ENCODE data around the gene ZNF831.

ZNF831 gene

GRCh38 chr20:59163631-59164530, at the start of gene ZNF831:
Gene ZNF831, plus strand, starts transcription at chr20:59163821. Its CDS starts 27,199 bp downstream, at chr20:59191020.
- no peak within 1 kb of the TSS for H3K4me3 ChIP-seq (ENCODE audit: low read depth, low read length)

- H3K4me3 ChIP-seq (ENCODE audit: low read depth, low read length): no peak overlapping the region
These were observed 46.1 kb upstream of the ZNF831 start for GRCh38 chr20:59117526-59117925.

GRCh38 chr20:59118855-59119254, 44.8 kb upstream of the ZNF831 start:
- no peak overlapping the region for H3K4me3 ChIP-seq (ENCODE audit: low read depth, low read length)

- no peak overlapping the region for H3K4me3 ChIP-seq (ENCODE audit: low read depth, low read length)
These were observed 43.1 kb upstream of the ZNF831 start for GRCh38 chr20:59120491-59120890.

- no peak overlapping the region for H3K4me3 ChIP-seq (ENCODE audit: low read depth, low read length)
These were observed 42.7 kb upstream of the ZNF831 start for GRCh38 chr20:59120919-59121318.

- H3K4me3 ChIP-seq (ENCODE audit: low read depth, low read length): no peak overlapping the region
These were observed 41.7 kb upstream of the ZNF831 start for GRCh38 chr20:59121714-59122565.

GRCh38 chr20:59122566-59122919, 41.1 kb upstream of the ZNF831 start:
- no peak overlapping the region for H3K4me3 ChIP-seq (ENCODE audit: low read depth, low read length)

GRCh38 chr20:59123011-59123677, 40.5 kb upstream of the ZNF831 start:
- no peak overlapping the region for H3K4me3 ChIP-seq (ENCODE audit: low read depth, low read length)

GRCh38 chr20:59123678-59124255, 39.9 kb upstream of the ZNF831 start:
- no peak overlapping the region for H3K4me3 ChIP-seq (ENCODE audit: low read depth, low read length)

GRCh38 chr20:59124296-59125029, 39.2 kb upstream of the ZNF831 start:
- no peak overlapping the region for H3K4me3 ChIP-seq (ENCODE audit: low read depth, low read length)

- H3K4me3 ChIP-seq (ENCODE audit: low read depth, low read length): no peak overlapping the region
These were observed 38.3 kb upstream of the ZNF831 start for GRCh38 chr20:59125332-59125731.

GRCh38 chr20:59125836-59126235, 37.8 kb upstream of the ZNF831 start:
- no peak overlapping the region for H3K4me3 ChIP-seq (ENCODE audit: low read depth, low read length)

GRCh38 chr20:59127839-59128238, 35.8 kb upstream of the ZNF831 start:
- no peak overlapping the region for H3K4me3 ChIP-seq (ENCODE audit: low read depth, low read length)

- no peak overlapping the region for H3K4me3 ChIP-seq (ENCODE audit: low read depth, low read length)
These were observed 31.9 kb upstream of the ZNF831 start for GRCh38 chr20:59131551-59132285.

GRCh38 chr20:59134182-59134581, 29.4 kb upstream of the ZNF831 start:
- H3K4me3 ChIP-seq (ENCODE audit: low read depth, low read length): no peak overlapping the region

- H3K4me3 ChIP-seq (ENCODE audit: low read depth, low read length): no peak overlapping the region
These were observed 28.5 kb upstream of the ZNF831 start for GRCh38 chr20:59135093-59135492.

- no peak overlapping the region for H3K4me3 ChIP-seq (ENCODE audit: low read depth, low read length)
These were observed 27.6 kb upstream of the ZNF831 start for GRCh38 chr20:59136027-59136426.

- H3K4me3 ChIP-seq (ENCODE audit: low read depth, low read length): no peak overlapping the region
These were observed 26.1 kb upstream of the ZNF831 start for GRCh38 chr20:59137532-59137931.

- H3K4me3 ChIP-seq (ENCODE audit: low read depth, low read length): no peak overlapping the region
These were observed 25.4 kb upstream of the ZNF831 start for GRCh38 chr20:59138114-59138748.
